Left lung (tissue), 10 donors: ENCODE results near the gene CBFA2T2. TPM values are rescaled to one million over a fixed set of nuclear protein-coding genes. Genes with fewer than 3 reads are reported as not detected.
"Not testable (repeated sequence)": the region's sequence is repeated elsewhere in the genome, so short reads cannot be mapped to it uniquely, and the experiment has no call there.

ENCODE experiments used
- ATAC-seq: fragments of 200-7000 bp; cut with Tn5 transposase; one replicate; pipeline ENCODE4 v1.9.1; 2020; ENCODE audit warnings: moderate library complexity
- DNase-seq, 4 donors: peaks; one replicate each; pipeline ENCODE4 v3.0.0-alpha.2; 2013 to 2020
- H3K27ac ChIP-seq, 2 donors: fragments of 200-600 bp; sonication (generic) in 1 of 2; one replicate each; pipeline versions ENCODE4 v1.5.0 to v1.8.0; 2020 to 2021
- H3K27me3 ChIP-seq, 2 donors: fragments of 200-600 bp; sonication (generic) in 1 of 2; one replicate each; pipeline versions ENCODE4 v1.5.0 to v1.8.0; 2020 to 2021
- H3K36me3 ChIP-seq, 2 donors: fragments of 200-600 bp; sonication (generic) in 1 of 2; one replicate each; pipeline versions ENCODE4 v1.5.0 to v1.8.0; 2020 to 2021
- H3K4me1 ChIP-seq, 2 donors: fragments of 200-600 bp; one replicate each; pipeline ENCODE4 v1.8.0; 2021
- H3K4me3 ChIP-seq, 2 donors: fragments of 200-600 bp; sonication (generic) in 1 of 2; one replicate each; pipeline versions ENCODE4 v1.5.0 to v1.8.0; 2020 to 2021; ENCODE audit warnings: mild to moderate bottlenecking in 1 of 2
- H3K9me3 ChIP-seq, 2 donors: fragments of 200-600 bp; sonication (generic) in 1 of 2; one replicate each; pipeline versions ENCODE4 v1.5.0 to v1.8.0; 2020 to 2021
- intact Hi-C, 2 donors: fragments of 100-400 bp; cut with DNase I; formaldehyde crosslinking; loops; one replicate each; pipeline versions ENCODE4 v1.11.2 to v1.14.2; 2022
- polyA plus RNA-seq, 6 donors: library from polyadenylated mRNA; unstranded; fragments of 120-200 nt; gene quantifications; one replicate each; pipeline ENCODE4 v1.2.1, GENCODE V29; 2013; ENCODE audit not compliant: insufficient read length in 6 of 6
- total RNA-seq, 2 donors: library from RNA; stranded (reverse); fragmentation: NEBNext Ultra II Directional; extraction: Animal tissue kit (Norgen Biotek cat#: 25700); gene quantifications; one replicate each; pipeline ENCODE4 v1.2.1, GENCODE V29; 2021
- TF ChIP-seq, protein P1 (sequence below), 2 donors: fragments of 200-600 bp; sonication (generic) in 1 of 2; IDR thresholded peaks; one replicate each; pipeline versions ENCODE4 v1.5.0 to v1.8.0; 2021; ENCODE audit warnings: antibody characterized with exemption in 2 of 2
- donor health status: DM: no; HTN: yes; CAD: no.
- donor health status: DM: no; HTN: no; CAD: no.

CBFA2T2 gene
- total and polyA plus RNA-seq, 8 donors: 11.9 to 54.4 (median 43.8) TPM

DNA sequence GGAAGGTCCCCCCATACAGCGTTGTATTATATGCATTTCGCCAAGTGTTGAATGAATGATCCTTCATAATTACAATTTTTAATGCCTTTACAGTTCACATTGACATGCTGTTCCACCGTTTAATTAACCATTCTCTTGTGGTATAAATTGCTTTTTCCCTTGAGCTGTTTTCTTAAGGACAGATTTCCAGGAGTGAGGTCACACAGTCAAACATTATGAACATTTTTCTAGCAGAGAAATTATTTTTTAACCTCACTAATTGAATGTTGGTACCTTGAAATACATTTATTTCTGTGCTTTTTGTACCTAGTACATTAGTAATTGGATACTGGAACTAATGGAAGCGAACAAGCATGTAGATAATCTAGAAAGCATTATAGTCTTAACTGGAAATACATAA lies 95.5 kb downstream of the CBFA2T2 start:
- TF ChIP-seq, protein P1, sequence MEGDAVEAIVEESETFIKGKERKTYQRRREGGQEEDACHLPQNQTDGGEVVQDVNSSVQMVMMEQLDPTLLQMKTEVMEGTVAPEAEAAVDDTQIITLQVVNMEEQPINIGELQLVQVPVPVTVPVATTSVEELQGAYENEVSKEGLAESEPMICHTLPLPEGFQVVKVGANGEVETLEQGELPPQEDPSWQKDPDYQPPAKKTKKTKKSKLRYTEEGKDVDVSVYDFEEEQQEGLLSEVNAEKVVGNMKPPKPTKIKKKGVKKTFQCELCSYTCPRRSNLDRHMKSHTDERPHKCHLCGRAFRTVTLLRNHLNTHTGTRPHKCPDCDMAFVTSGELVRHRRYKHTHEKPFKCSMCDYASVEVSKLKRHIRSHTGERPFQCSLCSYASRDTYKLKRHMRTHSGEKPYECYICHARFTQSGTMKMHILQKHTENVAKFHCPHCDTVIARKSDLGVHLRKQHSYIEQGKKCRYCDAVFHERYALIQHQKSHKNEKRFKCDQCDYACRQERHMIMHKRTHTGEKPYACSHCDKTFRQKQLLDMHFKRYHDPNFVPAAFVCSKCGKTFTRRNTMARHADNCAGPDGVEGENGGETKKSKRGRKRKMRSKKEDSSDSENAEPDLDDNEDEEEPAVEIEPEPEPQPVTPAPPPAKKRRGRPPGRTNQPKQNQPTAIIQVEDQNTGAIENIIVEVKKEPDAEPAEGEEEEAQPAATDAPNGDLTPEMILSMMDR (IDR thresholded peaks at IDR 0.05): no peak
- H3K27me3 ChIP-seq: no peaks in the 10 kb centered on the region
- H3K27ac ChIP-seq: no peak overlapping the region
- ATAC-seq (no peak), DNase-seq (no peak)
- no peaks in the 10 kb centered on the region for H3K9me3 ChIP-seq
- H3K4me3 ChIP-seq: no peak overlapping the region
- no peaks in the 10 kb centered on the region for H3K4me1 ChIP-seq
- intact Hi-C loops: no loop called here
- no peaks in the 10 kb centered on the region for H3K36me3 ChIP-seq

DNA sequence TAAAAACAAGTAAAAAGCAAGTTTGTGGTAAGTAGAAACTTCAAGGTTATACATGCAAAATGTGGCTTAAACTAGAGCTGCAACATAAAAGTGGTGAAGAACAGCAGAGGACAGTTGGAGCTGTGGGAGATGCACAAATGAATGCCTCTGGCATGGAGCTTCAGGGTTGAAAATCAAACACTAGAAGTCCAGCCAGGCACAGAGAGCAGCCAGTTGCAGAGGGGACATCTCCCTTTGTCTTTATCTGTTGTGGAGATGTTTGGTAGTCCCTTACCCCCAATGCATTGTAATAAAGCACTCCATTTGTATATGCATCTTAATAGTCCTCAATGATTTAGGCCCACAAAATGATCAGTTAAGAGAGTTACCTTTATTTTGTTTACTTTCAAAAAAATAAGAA lies 99.2 kb downstream of the CBFA2T2 start:
- H3K27ac ChIP-seq: no peak overlapping the region
- DNase-seq: no peak
- H3K4me3 ChIP-seq: no peak overlapping the region
- H3K4me1 ChIP-seq: no peaks in the 10 kb centered on the region
- H3K36me3 ChIP-seq: no peaks in the 10 kb centered on the region
- H3K27me3 ChIP-seq: no peaks in the 10 kb centered on the region
- ATAC-seq: no peak
- TF ChIP-seq, protein P1 (IDR thresholded peaks at IDR 0.05): no peak
- intact Hi-C loops: no loop called here
- H3K9me3 ChIP-seq: no peaks in the 10 kb centered on the region

DNA sequence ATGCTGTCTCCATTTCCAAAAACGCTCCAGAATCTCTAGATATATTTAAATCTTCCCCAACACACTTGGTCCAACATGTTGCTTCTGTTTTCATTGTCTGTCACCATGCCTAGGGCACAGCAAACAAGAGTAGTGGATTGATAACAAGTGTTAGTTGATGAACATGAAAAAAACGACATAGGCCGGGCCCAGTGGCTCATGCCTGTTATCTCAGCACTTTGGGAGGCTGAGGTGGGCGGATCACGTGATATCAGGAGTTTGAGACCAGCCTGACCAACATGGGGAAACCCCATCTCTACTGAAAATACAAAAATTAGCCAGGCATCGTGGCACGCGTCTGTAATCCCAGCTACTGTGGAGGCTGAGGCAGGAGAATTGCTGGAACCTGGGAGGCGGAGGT lies 102.0 kb downstream of the CBFA2T2 start:
- H3K9me3 ChIP-seq, H3K36me3 ChIP-seq, H3K4me1 ChIP-seq, intact Hi-C loops, H3K27me3 ChIP-seq, H3K4me3 ChIP-seq, DNase-seq, H3K27ac ChIP-seq, ATAC-seq: not testable (repeated sequence)

DNA sequence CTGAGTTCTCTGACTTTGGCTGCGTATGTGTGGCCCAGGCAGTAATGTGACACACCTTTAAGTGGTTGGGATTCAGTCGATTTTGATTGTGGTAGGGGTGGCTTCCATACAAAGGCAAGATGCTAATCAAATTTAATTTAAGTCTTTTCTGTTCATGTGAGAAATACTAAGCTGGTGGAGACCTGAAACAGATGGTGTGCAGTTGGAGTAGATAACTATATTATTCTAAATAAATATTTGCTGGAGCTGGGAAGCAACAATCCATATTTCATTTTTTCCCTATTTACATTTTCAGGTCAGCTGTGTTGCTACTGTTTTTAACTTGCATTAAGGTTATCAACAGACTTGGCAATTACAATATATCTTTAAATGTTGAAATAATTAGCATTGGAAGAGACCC lies 104.8 kb downstream of the CBFA2T2 start:
- ATAC-seq: no peak

DNA sequence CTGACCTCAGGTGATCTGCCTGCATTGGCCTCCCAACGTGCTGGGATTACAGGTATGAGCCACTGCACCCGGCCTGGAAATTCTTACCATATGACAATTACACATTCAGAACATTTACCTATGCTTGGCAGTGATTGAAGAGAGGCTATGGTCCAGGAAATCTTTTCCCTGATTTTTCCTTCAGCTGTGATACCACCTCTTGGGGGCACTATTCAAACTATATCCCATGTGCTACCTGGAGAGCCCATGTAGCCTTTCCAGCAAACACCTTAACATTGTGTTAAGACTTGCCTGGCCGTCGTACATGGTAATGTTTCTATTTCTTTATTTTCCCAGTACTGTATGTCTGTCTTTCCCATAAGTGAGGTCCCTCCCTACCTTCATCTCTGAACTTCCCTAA lies 110.5 kb downstream of the CBFA2T2 start:
- no peaks in the 10 kb centered on the region for H3K9me3 ChIP-seq
- H3K4me3 ChIP-seq: no peak overlapping the region
- TF ChIP-seq, protein P1 (IDR thresholded peaks at IDR 0.05): no peak
- intact Hi-C loops: no loop called here
- H3K27ac ChIP-seq: no peak overlapping the region
- no peaks in the 10 kb centered on the region for H3K4me1 ChIP-seq
- no peaks in the 10 kb centered on the region for H3K27me3 ChIP-seq
- no peak for ATAC-seq
- H3K36me3 ChIP-seq: no peaks in the 10 kb centered on the region
- no peak for DNase-seq

More for the DNA sequence above, 104.8 kb downstream of the CBFA2T2 start:
- TF ChIP-seq, protein P1 (IDR thresholded peaks at IDR 0.05): no peak
- Histone ChIP-seq H3K27me3 (no peaks in the 10 kb centered on the region), H3K4me1 (no peaks in the 10 kb centered on the region), H3K36me3 (no peaks in the 10 kb centered on the region), H3K9me3 (no peaks in the 10 kb centered on the region), H3K4me3 (no peak overlapping the region), H3K27ac (no peak overlapping the region)
- no peak for DNase-seq
- intact Hi-C loops: no loop called here

DNA sequence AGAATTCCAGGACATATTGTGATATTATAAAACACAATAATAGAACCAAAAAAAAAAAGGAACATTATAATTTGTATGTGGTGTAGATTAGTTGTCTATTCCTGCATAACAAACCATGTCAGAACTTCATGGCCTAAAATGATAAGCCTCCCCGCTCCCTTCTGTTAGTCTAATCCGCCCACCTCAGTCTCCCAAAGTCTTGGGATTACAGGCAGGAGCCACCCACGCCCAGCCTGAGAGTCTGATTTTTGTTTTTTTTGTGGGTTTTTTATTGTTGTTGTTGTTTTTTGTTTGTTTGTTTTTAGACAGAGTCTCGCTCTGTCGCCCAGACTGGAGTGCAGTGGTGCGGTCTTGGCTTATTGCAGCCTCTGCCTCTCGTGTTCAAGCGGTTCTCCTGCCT lies 111.1 kb downstream of the CBFA2T2 start:
- TF ChIP-seq, protein P1 (IDR thresholded peaks at IDR 0.05): no peak
- no peak overlapping the region for H3K4me3 ChIP-seq
- H3K4me1 ChIP-seq: no peaks in the 10 kb centered on the region
- no peak for ATAC-seq
- H3K27ac ChIP-seq: no peak overlapping the region
- H3K27me3 ChIP-seq: no peaks in the 10 kb centered on the region
- DNase-seq: no peak
- no peaks in the 10 kb centered on the region for H3K9me3 ChIP-seq
- H3K36me3 ChIP-seq: no peaks in the 10 kb centered on the region
- intact Hi-C loops: no loop called here
